Measurements from ENCODE around the gene GARS1. TPM values are rescaled to one million over a fixed set of nuclear protein-coding genes. Genes with fewer than 3 reads are reported as not detected.
"Not testable (repeated sequence)": the region's sequence is repeated elsewhere in the genome, so short reads cannot be mapped to it uniquely, and the experiment has no call there.

The GARS1 gene
- polyA plus RNA-seq, 1 donor from 2014 or later = 99.1 TPM

DNA sequence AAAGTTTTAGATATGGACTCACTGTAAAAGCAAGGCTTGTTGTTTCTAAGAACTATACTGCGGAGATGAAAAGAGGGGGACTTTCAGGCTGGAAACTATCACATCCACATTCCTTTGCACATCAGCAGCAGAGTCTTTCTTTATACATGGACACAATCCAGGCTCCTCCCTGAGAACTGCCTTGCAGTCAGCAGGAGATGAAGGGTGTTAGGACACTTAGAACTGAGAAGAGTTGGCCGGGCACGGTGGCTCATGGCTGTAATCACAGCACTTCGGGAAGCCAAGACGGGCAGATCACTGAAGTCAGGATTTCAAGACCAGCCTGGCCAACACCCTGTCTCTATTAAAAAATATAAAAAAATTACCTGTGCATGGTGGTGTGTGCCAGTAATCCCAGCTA is 9.7 kb upstream of the GARS1 start:
- H3K79me2 ChIP-seq (replicated peaks; ENCODE audit: insufficient read depth, low read length) = peaks cover 5% of the 10 kb centered on the region
- H3K36me3 ChIP-seq (ENCODE audit: insufficient read depth, low read length) = peaks cover 4% of the 10 kb centered on the region
- H3K27ac ChIP-seq (ENCODE audit: low read length) = no peak overlapping the region
- no peaks in the 10 kb centered on the region for H3K9me2 ChIP-seq (ENCODE audit: insufficient read depth, low read length)
- no peak overlapping the region for H3K4me3 ChIP-seq (ENCODE audit: low read length)
- H3K9me3 ChIP-seq (ENCODE audit: low read length) = no peaks in the 10 kb centered on the region
- no peak overlapping the region for H3K4me2 ChIP-seq (ENCODE audit: low read length)
- no peaks in the 10 kb centered on the region for H3F3A ChIP-seq (ENCODE audit: insufficient read depth, low read length, poor library complexity, severe bottlenecking)
- no peak for TF ChIP-seq EZH2 (IDR thresholded peaks at IDR 0.05; ENCODE audit: borderline replicate concordance, insufficient read depth, low read length, poor library complexity, severe bottlenecking)
- no peaks in the 10 kb centered on the region for H3K27me3 ChIP-seq (ENCODE audit: insufficient read depth, low read depth, low read length)
- no peak overlapping the region for H2AFZ ChIP-seq (ENCODE audit: low read depth, low read length)
- no peak overlapping the region for H3K9ac ChIP-seq (ENCODE audit: low read length)
- H4K20me1 ChIP-seq (ENCODE audit: insufficient read depth) = no peaks in the 10 kb centered on the region

DNA sequence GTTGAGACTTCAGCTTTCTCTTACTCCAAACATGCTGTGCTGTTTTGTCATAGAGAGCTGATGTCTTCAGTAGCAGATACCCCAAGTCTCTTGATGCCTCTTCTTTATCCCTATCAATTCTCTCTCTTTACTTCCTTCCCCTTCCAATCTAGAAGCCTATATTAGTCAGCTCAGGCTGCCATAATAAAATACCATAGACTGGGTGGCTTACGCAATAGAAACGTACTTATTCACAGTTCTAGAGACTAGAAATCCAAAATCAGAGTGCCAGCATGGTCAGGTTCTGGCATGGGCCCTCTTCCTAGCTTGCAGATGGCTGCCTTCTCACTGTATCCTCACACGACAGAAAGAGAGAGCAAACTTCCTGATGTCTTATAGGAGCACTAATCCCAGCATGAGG is 9.0 kb upstream of the GARS1 start:
- no peaks in the 10 kb centered on the region for H3K27me3 ChIP-seq (ENCODE audit: insufficient read depth, low read depth, low read length)
- TF ChIP-seq EP300 (conservative IDR thresholded peaks at IDR 0.05; ENCODE audit: poor library complexity, severe bottlenecking) = no peak
- TF ChIP-seq SMC3 (conservative IDR thresholded peaks at IDR 0.05; ENCODE audit: poor library complexity) = no peak
- no peak for TF ChIP-seq MXI1 (conservative IDR thresholded peaks at IDR 0.05; ENCODE audit: poor library complexity, severe bottlenecking)
- TF ChIP-seq POLR2AphosphoS5 (IDR thresholded peaks at IDR 0.05) = no peak
- TF ChIP-seq RAD21 (conservative IDR thresholded peaks at IDR 0.05) = no peak
- TF ChIP-seq, protein P1, sequence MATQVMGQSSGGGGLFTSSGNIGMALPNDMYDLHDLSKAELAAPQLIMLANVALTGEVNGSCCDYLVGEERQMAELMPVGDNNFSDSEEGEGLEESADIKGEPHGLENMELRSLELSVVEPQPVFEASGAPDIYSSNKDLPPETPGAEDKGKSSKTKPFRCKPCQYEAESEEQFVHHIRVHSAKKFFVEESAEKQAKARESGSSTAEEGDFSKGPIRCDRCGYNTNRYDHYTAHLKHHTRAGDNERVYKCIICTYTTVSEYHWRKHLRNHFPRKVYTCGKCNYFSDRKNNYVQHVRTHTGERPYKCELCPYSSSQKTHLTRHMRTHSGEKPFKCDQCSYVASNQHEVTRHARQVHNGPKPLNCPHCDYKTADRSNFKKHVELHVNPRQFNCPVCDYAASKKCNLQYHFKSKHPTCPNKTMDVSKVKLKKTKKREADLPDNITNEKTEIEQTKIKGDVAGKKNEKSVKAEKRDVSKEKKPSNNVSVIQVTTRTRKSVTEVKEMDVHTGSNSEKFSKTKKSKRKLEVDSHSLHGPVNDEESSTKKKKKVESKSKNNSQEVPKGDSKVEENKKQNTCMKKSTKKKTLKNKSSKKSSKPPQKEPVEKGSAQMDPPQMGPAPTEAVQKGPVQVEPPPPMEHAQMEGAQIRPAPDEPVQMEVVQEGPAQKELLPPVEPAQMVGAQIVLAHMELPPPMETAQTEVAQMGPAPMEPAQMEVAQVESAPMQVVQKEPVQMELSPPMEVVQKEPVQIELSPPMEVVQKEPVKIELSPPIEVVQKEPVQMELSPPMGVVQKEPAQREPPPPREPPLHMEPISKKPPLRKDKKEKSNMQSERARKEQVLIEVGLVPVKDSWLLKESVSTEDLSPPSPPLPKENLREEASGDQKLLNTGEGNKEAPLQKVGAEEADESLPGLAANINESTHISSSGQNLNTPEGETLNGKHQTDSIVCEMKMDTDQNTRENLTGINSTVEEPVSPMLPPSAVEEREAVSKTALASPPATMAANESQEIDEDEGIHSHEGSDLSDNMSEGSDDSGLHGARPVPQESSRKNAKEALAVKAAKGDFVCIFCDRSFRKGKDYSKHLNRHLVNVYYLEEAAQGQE (IDR thresholded peaks at IDR 0.05; ENCODE audit: borderline replicate concordance) = no peak
- TF ChIP-seq, protein P2, sequence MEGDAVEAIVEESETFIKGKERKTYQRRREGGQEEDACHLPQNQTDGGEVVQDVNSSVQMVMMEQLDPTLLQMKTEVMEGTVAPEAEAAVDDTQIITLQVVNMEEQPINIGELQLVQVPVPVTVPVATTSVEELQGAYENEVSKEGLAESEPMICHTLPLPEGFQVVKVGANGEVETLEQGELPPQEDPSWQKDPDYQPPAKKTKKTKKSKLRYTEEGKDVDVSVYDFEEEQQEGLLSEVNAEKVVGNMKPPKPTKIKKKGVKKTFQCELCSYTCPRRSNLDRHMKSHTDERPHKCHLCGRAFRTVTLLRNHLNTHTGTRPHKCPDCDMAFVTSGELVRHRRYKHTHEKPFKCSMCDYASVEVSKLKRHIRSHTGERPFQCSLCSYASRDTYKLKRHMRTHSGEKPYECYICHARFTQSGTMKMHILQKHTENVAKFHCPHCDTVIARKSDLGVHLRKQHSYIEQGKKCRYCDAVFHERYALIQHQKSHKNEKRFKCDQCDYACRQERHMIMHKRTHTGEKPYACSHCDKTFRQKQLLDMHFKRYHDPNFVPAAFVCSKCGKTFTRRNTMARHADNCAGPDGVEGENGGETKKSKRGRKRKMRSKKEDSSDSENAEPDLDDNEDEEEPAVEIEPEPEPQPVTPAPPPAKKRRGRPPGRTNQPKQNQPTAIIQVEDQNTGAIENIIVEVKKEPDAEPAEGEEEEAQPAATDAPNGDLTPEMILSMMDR (IDR thresholded peaks at IDR 0.05; ENCODE audit: poor library complexity, severe bottlenecking) = no peak
- no peak for TF ChIP-seq EZH2 (IDR thresholded peaks at IDR 0.05; ENCODE audit: borderline replicate concordance, insufficient read depth, low read length, poor library complexity, severe bottlenecking)
- TF ChIP-seq TAF1 (IDR thresholded peaks at IDR 0.05; ENCODE audit: low read depth) = no peak
- H3K9me2 ChIP-seq (ENCODE audit: insufficient read depth, low read length) = no peaks in the 10 kb centered on the region
- no peaks in the 10 kb centered on the region for H3F3A ChIP-seq (ENCODE audit: insufficient read depth, low read length, poor library complexity, severe bottlenecking)
- no peaks in the 10 kb centered on the region for H3K9me3 ChIP-seq (ENCODE audit: low read length)
- H3K36me3 ChIP-seq (ENCODE audit: insufficient read depth, low read length) = peaks cover 4% of the 10 kb centered on the region
- H4K20me1 ChIP-seq (ENCODE audit: insufficient read depth) = no peaks in the 10 kb centered on the region
- no peak overlapping the region for H2AFZ ChIP-seq (ENCODE audit: low read depth, low read length)
- H3K27ac ChIP-seq (ENCODE audit: low read length) = no peak overlapping the region
- peaks cover 5% of the 10 kb centered on the region for H3K79me2 ChIP-seq (replicated peaks; ENCODE audit: insufficient read depth, low read length)
- no peak overlapping the region for H3K9ac ChIP-seq (ENCODE audit: low read length)
- H3K4me2 ChIP-seq (ENCODE audit: low read length) = no peak overlapping the region
- H3K4me3 ChIP-seq (ENCODE audit: low read length) = no peak overlapping the region

DNA sequence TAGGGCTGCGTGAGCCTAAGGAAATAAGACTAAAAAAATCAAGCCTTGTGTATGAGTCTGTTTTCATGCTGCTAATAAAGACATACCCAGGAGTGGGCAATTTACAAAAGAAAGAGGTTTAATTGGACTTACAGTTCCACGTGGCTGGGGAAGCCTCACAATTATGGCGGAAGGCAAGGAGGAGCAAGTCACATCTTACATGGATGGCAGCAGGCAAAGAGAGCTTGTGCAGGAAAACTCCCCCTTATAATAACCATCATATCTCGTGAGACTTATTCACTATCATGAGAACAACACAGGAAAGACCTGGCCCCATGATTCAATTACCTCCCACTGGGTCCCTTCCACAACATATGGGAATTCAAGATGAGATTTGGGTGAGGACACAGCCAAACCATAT is 7.1 kb upstream of the GARS1 start:
- not testable (repeated sequence) for H3K36me3 ChIP-seq (ENCODE audit: insufficient read depth, low read length); H3K9ac ChIP-seq (ENCODE audit: low read length); H3K4me2 ChIP-seq (ENCODE audit: low read length); H3K9me2 ChIP-seq (ENCODE audit: insufficient read depth, low read length); H4K20me1 ChIP-seq (ENCODE audit: insufficient read depth); H3K27me3 ChIP-seq (ENCODE audit: insufficient read depth, low read depth, low read length); H3K4me3 ChIP-seq (ENCODE audit: low read length); H3K9me3 ChIP-seq (ENCODE audit: low read length); H3F3A ChIP-seq (ENCODE audit: insufficient read depth, low read length, poor library complexity, severe bottlenecking); H3K27ac ChIP-seq (ENCODE audit: low read length); H2AFZ ChIP-seq (ENCODE audit: low read depth, low read length)
- H3K79me2 ChIP-seq (replicated peaks; ENCODE audit: insufficient read depth, low read length) = peaks cover 11% of the 10 kb centered on the region
